ENCODE results near the gene CAMTA1. TPM values are rescaled to one million over a fixed set of nuclear protein-coding genes. Genes with fewer than 3 reads are reported as not detected.

Gene CAMTA1
- total and polyA plus RNA-seq, 4 donors = 48.1 to 140 (median 52.3) TPM

- Histone ChIP-seq H3K4me3 (no peak overlapping the region), H3K27ac (ENCODE audit: low read depth in 1 of 2, low read length in 1 of 2) (no peak overlapping the region), H3K27me3 (ENCODE audit: control insufficient read depth in 3 of 3, insufficient read depth in 3 of 3, low read length in 2 of 3) (peaks cover 0 to 6% (median 0%) of the 10 kb centered on the region in 3 donors), H3K4me1 (ENCODE audit: control insufficient read depth in 5 of 5, insufficient read depth in 5 of 5, low read length in 5 of 5) (no peaks in the 10 kb centered on the region), H3K9ac (ENCODE audit: insufficient read depth in 1 of 2, low read length in 2 of 2) (no peak overlapping the region), H3K9me3 (ENCODE audit: control insufficient read depth in 4 of 4, insufficient read depth in 3 of 4, low read length in 3 of 4) (peaks cover 0 to 3% (median 1%) of the 10 kb centered on the region in 4 donors), H3K36me3 (ENCODE audit: control insufficient read depth in 4 of 4, insufficient read depth in 4 of 4, low read length in 4 of 4) (no peaks in the 10 kb centered on the region)
- 61 to 81% methylated on average over 3 of the region's 3 CpGs for WGBS, 2 donors
- no peak for DNase-seq
- no peak for ATAC-seq (ENCODE audit: insufficient read depth, low FRiP score)
- TF ChIP-seq CTCF (IDR thresholded peaks at IDR 0.05; ENCODE audit: control extremely low read depth, extremely low read depth) = no peak
Observed at GRCh38 chr1:7274256-7274655, 489.0 kb downstream of the CAMTA1 start.

- no peak for DNase-seq
- H3K4me3 ChIP-seq = no peak overlapping the region
- ATAC-seq (ENCODE audit: insufficient read depth, low FRiP score) = no peak
- H3K9ac ChIP-seq (ENCODE audit: insufficient read depth in 1 of 2, low read length in 2 of 2) = no peak overlapping the region
- no peak overlapping the region for H3K27ac ChIP-seq (ENCODE audit: low read depth in 1 of 2, low read length in 1 of 2)
- 86 to 90% methylated on average over 2 of the region's 2 CpGs for WGBS, 2 donors
- H3K27me3 ChIP-seq (ENCODE audit: control insufficient read depth in 3 of 3, insufficient read depth in 3 of 3, low read length in 2 of 3) = peaks cover 0 to 6% (median 2%) of the 10 kb centered on the region in 3 donors
- TF ChIP-seq CTCF (IDR thresholded peaks at IDR 0.05; ENCODE audit: control extremely low read depth, extremely low read depth) = no peak
- no peaks in the 10 kb centered on the region for H3K36me3 ChIP-seq (ENCODE audit: control insufficient read depth in 4 of 4, insufficient read depth in 4 of 4, low read length in 4 of 4)
- H3K9me3 ChIP-seq (ENCODE audit: control insufficient read depth in 4 of 4, insufficient read depth in 3 of 4, low read length in 3 of 4) = peaks cover 0 to 6% (median 0%) of the 10 kb centered on the region in 4 donors
- H3K4me1 ChIP-seq (ENCODE audit: control insufficient read depth in 5 of 5, insufficient read depth in 5 of 5, low read length in 5 of 5) = peaks cover 0 to 11% (median 0%) of the 10 kb centered on the region in 5 donors
Observed at GRCh38 chr1:7278045-7278444, 492.8 kb downstream of the CAMTA1 start.

GRCh38 chr1:7278827-7279765, 493.8 kb downstream of the CAMTA1 start:
- peaks cover 0 to 6% (median 2%) of the 10 kb centered on the region in 3 donors for H3K27me3 ChIP-seq (ENCODE audit: control insufficient read depth in 3 of 3, insufficient read depth in 3 of 3, low read length in 2 of 3)
- H3K9ac ChIP-seq (ENCODE audit: insufficient read depth in 1 of 2, low read length in 2 of 2) = no peak overlapping the region
- 42 to 57% methylated on average over 16 of the region's 16 CpGs for WGBS, 2 donors
- H3K27ac ChIP-seq (ENCODE audit: low read depth in 1 of 2, low read length in 1 of 2) = no peak overlapping the region
- peaks cover 0 to 11% (median 0%) of the 10 kb centered on the region in 5 donors for H3K4me1 ChIP-seq (ENCODE audit: control insufficient read depth in 5 of 5, insufficient read depth in 5 of 5, low read length in 5 of 5)
- H3K9me3 ChIP-seq (ENCODE audit: control insufficient read depth in 4 of 4, insufficient read depth in 3 of 4, low read length in 3 of 4) = peaks cover 0 to 6% (median 0%) of the 10 kb centered on the region in 4 donors
- no peak for TF ChIP-seq CTCF (IDR thresholded peaks at IDR 0.05; ENCODE audit: control extremely low read depth, extremely low read depth)
- H3K4me3 ChIP-seq = no peak overlapping the region
- ATAC-seq (ENCODE audit: insufficient read depth, low FRiP score) = no peak
- no peak for DNase-seq
- no peaks in the 10 kb centered on the region for H3K36me3 ChIP-seq (ENCODE audit: control insufficient read depth in 4 of 4, insufficient read depth in 4 of 4, low read length in 4 of 4)

Data from lung (tissue), 12 donors.